HCT116 (cell line): ENCODE data around the gene NALF2. TPM values are rescaled to one million over a fixed set of nuclear protein-coding genes. Genes with fewer than 3 reads are reported as not detected.

ENCODE experiments used
- ATAC-seq: fragments of 200-7000 bp; cut with Tn5 transposase; 2 replicates; pipeline ENCODE4 v1.9.1; 2020; ENCODE audit warnings: mild to moderate bottlenecking, moderate library complexity
- BruUV-seq: library from RNA; stranded (reverse); fragments of 400-500 nt; replicated peaks from 2 replicates; lab custom pipeline; 2021; lab: Mats Ljungman, UMichigan
- CTCF ChIA-PET: fragments of 300-600 bp; sonication (Branson Sonifier 250); formaldehyde crosslinking; loops from one replicate; lab custom pipeline; 2021; ENCODE audit warnings: antibody characterized with exemption; lab: Charles Lee
- POLR2A ChIA-PET: fragments of 300-600, 350-600 bp; sonication (Branson Sonifier 250); formaldehyde crosslinking; loops from one replicate; lab custom pipeline; 2021; ENCODE audit warnings: antibody characterized with exemption; lab: Charles Lee
- RAD21 ChIA-PET, 2 experiments: fragments of 300-600 bp; sonication (Branson Sonifier 250); formaldehyde crosslinking; loops; one replicate each; lab custom pipeline; 2023; ENCODE audit warnings: low total read pairs in 2 of 2; ENCODE audit not compliant: uncharacterized antibody in 2 of 2, unreplicated experiment in 2 of 2, low non-redundant PET in 1 of 2; lab: Charles Lee
- DNase-seq: peaks from one replicate; pipeline ENCODE4 v3.0.0-alpha.2; 2010; ENCODE audit warnings: low read depth, low spot score
- H2AFZ ChIP-seq: fragments of 200-600 bp; shearing (Covaris generic), sonication (generic); 2 replicates; pipeline ENCODE4 v1.6.1; 2017; ENCODE audit warnings: low read depth, mixed run types, mixed read lengths, antibody characterized with exemption, low read length; ENCODE audit not compliant: poor library complexity, severe bottlenecking
- H3K27ac ChIP-seq: 2 replicates; pipeline ENCODE4 v1.5.1; 2012; ENCODE audit warnings: low read depth, low read length
- H3K27me3 ChIP-seq: fragments of 200-600 bp; sonication (generic); 2 replicates; pipeline ENCODE4 v1.6.1; 2016; ENCODE audit warnings: mixed run types, low read length, mixed read lengths; ENCODE audit not compliant: insufficient read depth
- H3K36me3 ChIP-seq, 2 experiments: fragments of 200-500 bp in 1 of 2; fragments of 200-600 bp in 1 of 2; sonication (Bioruptor generic) in 1 of 2; sonication (generic) in 1 of 2; 2 replicates each; pipeline versions ENCODE4 v1.5.1 to v1.6.1; 2014 to 2016; ENCODE audit warnings: low read length in 2 of 2, inconsistent platforms in 1 of 2, mixed read lengths in 1 of 2, mixed run types in 1 of 2; ENCODE audit not compliant: insufficient read depth in 2 of 2, control insufficient read depth in 1 of 2
- H3K4me1 ChIP-seq, 2 experiments: fragments of 200-600 bp in 1 of 2; sonication (generic) in 1 of 2; 2 replicates each; pipeline versions ENCODE4 v1.5.1 to v1.6.1; 2012 to 2017; ENCODE audit warnings: low read length in 2 of 2, inconsistent platforms in 1 of 2, mild to moderate bottlenecking in 1 of 2, mixed read lengths in 1 of 2, mixed run types in 1 of 2, moderate library complexity in 1 of 2; ENCODE audit not compliant: insufficient read depth in 2 of 2, control insufficient read depth in 1 of 2
- H3K4me2 ChIP-seq: fragments of 200-600 bp; sonication (generic); 2 replicates; pipeline ENCODE4 v1.6.1; 2017; ENCODE audit warnings: mixed run types, low read length, mixed read lengths
- H3K4me3 ChIP-seq, 2 experiments: fragments of 200-600 bp in 1 of 2; sonication (generic) in 1 of 2; replicated peaks in 1 of 2; 2 replicates each; pipeline ENCODE4 v1.5.1; 2011 to 2016; ENCODE audit warnings: low read length in 2 of 2, control low read depth in 1 of 2, low read depth in 1 of 2, mild to moderate bottlenecking in 1 of 2, mixed read lengths in 1 of 2, mixed run types in 1 of 2
- H3K79me2 ChIP-seq: fragments of 200-600 bp; sonication (generic); 2 replicates; pipeline ENCODE4 v1.6.1; 2017; ENCODE audit warnings: mild to moderate bottlenecking, mixed run types, low read length, moderate library complexity, mixed read lengths; ENCODE audit not compliant: insufficient read depth
- H3K9ac ChIP-seq: fragments of 200-600 bp; sonication (generic); 2 replicates; pipeline ENCODE4 v1.6.1; 2016; ENCODE audit warnings: low read length, mixed read lengths
- H3K9me2 ChIP-seq: fragments of 200-600 bp; sonication (generic), shearing (Covaris generic); 2 replicates; pipeline ENCODE4 v1.6.1; 2017; ENCODE audit warnings: mixed run types, mild to moderate bottlenecking, moderate library complexity; ENCODE audit not compliant: insufficient read depth
- H3K9me3 ChIP-seq, 2 experiments: fragments of 200-500 bp in 1 of 2; fragments of 200-600 bp in 1 of 2; sonication (Bioruptor generic) in 1 of 2; sonication (generic) in 1 of 2; 2 replicates each; pipeline ENCODE4 v1.6.1; 2014 to 2017; ENCODE audit warnings: low read length in 2 of 2, mixed read lengths in 2 of 2, inconsistent platforms in 1 of 2, low read depth in 1 of 2, mild to moderate bottlenecking in 1 of 2, mixed run types in 1 of 2, moderate library complexity in 1 of 2; ENCODE audit not compliant: control insufficient read depth in 1 of 2, insufficient read depth in 1 of 2
- H4K20me1 ChIP-seq: fragments of 200-600 bp; sonication (generic), shearing (Covaris generic); 2 replicates; pipeline ENCODE4 v1.6.1; 2017; ENCODE audit warnings: mixed run types, mild to moderate bottlenecking, moderate library complexity; ENCODE audit not compliant: insufficient read depth
- CBX3 ChIP-seq: IDR thresholded peaks from 2 replicates; pipeline ENCODE4 v1.6.1; 2012; ENCODE audit warnings: low read depth
- ELF1 ChIP-seq: IDR thresholded peaks from 2 replicates; pipeline ENCODE4 v1.6.1; 2012; ENCODE audit warnings: low read depth, borderline replicate concordance
- EZH2 ChIP-seq: fragments of 200-600 bp; sonication (generic); IDR thresholded peaks from 2 replicates; pipeline ENCODE4 v1.6.1; 2017; ENCODE audit warnings: antibody characterized with exemption, mixed run types
- EZH2phosphoT487 ChIP-seq: fragments of 200-600 bp; IDR thresholded peaks from 2 replicates; pipeline ENCODE4 v1.6.1; 2018; ENCODE audit warnings: antibody characterized with exemption, borderline replicate concordance
- FOSL1 ChIP-seq: IDR thresholded peaks from 2 replicates; pipeline ENCODE4 v1.6.1; 2012; ENCODE audit warnings: low read depth
- POLR2A ChIP-seq: IDR thresholded peaks from 2 replicates; pipeline ENCODE4 v1.7.0; 2011; ENCODE audit warnings: borderline replicate concordance; ENCODE audit not compliant: insufficient read depth, insufficient read length; ENCODE audit errors: extremely low read depth
- POLR2AphosphoS5 ChIP-seq: IDR thresholded peaks from 2 replicates; pipeline ENCODE4 v1.6.1; 2011; ENCODE audit warnings: mild to moderate bottlenecking, low read depth, low read length, moderate library complexity
- RAD21 ChIP-seq: IDR thresholded peaks from 2 replicates; pipeline ENCODE4 v1.6.1; 2012; ENCODE audit warnings: low read depth, mild to moderate bottlenecking
- SP1 ChIP-seq: IDR thresholded peaks from 2 replicates; pipeline ENCODE4 v1.6.1; 2012; ENCODE audit warnings: low read depth
- YY1 ChIP-seq: IDR thresholded peaks from 2 replicates; pipeline ENCODE4 v1.6.1; 2011; ENCODE audit warnings: low read length, low read depth, moderate library complexity, mild to moderate bottlenecking; ENCODE audit not compliant: insufficient replicate concordance; ENCODE audit errors: extremely low read depth
- ZFX ChIP-seq: fragments of 450-650 bp; IDR thresholded peaks from 2 replicates; pipeline ENCODE4 v1.6.1; 2017
- intact Hi-C: fragments of 100-400 bp; cut with micrococcal nuclease; formaldehyde crosslinking; loops from 2 replicates; pipeline ENCODE4 v1.10.0; 2022
- total RNA-seq: library from RNA; stranded (reverse); gene quantifications from one replicate; pipeline ENCODE4 v1.2.1, GENCODE V29; 2021; ENCODE audit not compliant: unreplicated experiment
- TF ChIP-seq, protein P1 (sequence below): IDR thresholded peaks from 2 replicates; pipeline ENCODE4 v1.6.1; 2012; ENCODE audit warnings: low read depth
- TF ChIP-seq, protein P2 (sequence below): IDR thresholded peaks from 2 replicates; pipeline ENCODE4 v1.6.1; 2012

The NALF2 gene
- total RNA-seq, 1 experiment from 2014 or later: 8.7 TPM

DNA sequence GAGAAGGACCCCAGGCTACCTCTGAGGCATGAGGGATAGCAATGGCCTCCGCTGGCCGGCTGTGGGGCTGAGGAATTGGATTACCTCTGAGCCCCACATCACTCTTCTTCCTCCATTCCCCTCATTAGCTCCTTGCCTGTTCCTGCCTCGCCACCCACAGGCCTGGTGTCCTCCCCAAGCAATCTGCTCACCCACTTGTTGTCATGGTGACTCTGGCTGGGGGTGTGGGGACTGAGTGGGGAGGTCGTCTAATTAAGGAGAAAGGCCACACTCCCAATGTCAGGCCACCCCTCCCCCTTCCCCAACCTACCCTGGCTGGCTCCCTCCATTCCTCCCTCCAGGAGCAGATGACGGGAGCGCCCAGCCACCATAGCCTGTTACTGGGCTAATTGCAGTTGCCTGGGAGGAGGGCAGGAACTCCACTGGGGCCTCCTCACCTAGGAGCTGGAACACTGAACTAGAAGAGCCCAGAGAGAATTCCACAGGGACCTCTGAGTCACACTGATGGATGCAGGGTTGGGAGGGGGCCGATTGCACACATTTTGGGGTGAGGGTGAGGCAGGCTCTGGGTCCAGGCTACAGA lies 20.7 kb downstream of the NALF2 start (continued):
- TF ChIP-seq, protein P1, sequence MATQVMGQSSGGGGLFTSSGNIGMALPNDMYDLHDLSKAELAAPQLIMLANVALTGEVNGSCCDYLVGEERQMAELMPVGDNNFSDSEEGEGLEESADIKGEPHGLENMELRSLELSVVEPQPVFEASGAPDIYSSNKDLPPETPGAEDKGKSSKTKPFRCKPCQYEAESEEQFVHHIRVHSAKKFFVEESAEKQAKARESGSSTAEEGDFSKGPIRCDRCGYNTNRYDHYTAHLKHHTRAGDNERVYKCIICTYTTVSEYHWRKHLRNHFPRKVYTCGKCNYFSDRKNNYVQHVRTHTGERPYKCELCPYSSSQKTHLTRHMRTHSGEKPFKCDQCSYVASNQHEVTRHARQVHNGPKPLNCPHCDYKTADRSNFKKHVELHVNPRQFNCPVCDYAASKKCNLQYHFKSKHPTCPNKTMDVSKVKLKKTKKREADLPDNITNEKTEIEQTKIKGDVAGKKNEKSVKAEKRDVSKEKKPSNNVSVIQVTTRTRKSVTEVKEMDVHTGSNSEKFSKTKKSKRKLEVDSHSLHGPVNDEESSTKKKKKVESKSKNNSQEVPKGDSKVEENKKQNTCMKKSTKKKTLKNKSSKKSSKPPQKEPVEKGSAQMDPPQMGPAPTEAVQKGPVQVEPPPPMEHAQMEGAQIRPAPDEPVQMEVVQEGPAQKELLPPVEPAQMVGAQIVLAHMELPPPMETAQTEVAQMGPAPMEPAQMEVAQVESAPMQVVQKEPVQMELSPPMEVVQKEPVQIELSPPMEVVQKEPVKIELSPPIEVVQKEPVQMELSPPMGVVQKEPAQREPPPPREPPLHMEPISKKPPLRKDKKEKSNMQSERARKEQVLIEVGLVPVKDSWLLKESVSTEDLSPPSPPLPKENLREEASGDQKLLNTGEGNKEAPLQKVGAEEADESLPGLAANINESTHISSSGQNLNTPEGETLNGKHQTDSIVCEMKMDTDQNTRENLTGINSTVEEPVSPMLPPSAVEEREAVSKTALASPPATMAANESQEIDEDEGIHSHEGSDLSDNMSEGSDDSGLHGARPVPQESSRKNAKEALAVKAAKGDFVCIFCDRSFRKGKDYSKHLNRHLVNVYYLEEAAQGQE: no peak
- no peak for TF ChIP-seq SP1
- TF ChIP-seq EZH2phosphoT487: no peak
- no peak for TF ChIP-seq CBX3
- TF ChIP-seq ELF1: no peak
- TF ChIP-seq ZFX: no peak
- TF ChIP-seq, protein P2, sequence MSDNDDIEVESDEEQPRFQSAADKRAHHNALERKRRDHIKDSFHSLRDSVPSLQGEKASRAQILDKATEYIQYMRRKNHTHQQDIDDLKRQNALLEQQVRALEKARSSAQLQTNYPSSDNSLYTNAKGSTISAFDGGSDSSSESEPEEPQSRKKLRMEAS: no peak

DNA sequence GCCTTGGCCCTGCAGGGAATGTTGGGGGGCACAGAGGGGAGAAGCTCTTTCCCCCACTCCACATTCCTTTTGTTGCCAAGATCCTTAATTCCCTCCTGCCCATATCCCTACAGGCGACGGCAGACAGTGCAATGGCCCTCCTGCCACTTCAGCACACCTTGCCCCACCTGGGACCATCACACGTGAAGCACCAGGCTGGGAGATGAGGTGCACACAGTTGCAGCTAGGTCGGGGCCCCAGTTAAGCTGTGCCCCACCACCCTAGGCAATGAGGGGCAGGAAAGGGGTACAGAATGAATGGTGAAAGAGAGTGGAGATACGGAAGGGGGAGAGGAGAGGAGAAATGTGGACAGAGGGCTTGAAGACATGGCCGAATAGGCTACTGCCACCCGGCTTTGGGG lies 26.2 kb downstream of the NALF2 start:
- Histone ChIP-seq H3K9me2 (no peaks in the 10 kb centered on the region), H3K9ac (no peak overlapping the region), H2AFZ (no peak overlapping the region), H3K27me3 (no peaks in the 10 kb centered on the region), H3K79me2 (no peaks in the 10 kb centered on the region), H3K9me3 (no peaks in the 10 kb centered on the region), H3K27ac (no peak overlapping the region), H4K20me1 (no peaks in the 10 kb centered on the region), H3K4me1 (no peaks in the 10 kb centered on the region), H3K4me2 (no peak overlapping the region), H3K36me3 (no peaks in the 10 kb centered on the region), H3K4me3 (no peak overlapping the region)
- no peak for DNase-seq
- TF ChIP-seq CBX3: no peak
- TF ChIP-seq POLR2A: no peak
- no peak for TF ChIP-seq EZH2
- TF ChIP-seq, protein P1: no peak
- TF ChIP-seq POLR2AphosphoS5: no peak
- TF ChIP-seq ZFX: no peak
- no peak for TF ChIP-seq ELF1
- no peak for TF ChIP-seq YY1
- TF ChIP-seq RAD21: no peak
- no peak for TF ChIP-seq EZH2phosphoT487
- no peak for TF ChIP-seq FOSL1
- ChIA-PET RAD21 (no interaction called here), CTCF (no interaction called here), POLR2A (no interaction called here)
- BruUV-seq: no TSS peak
- intact Hi-C loops: no loop called here
- ATAC-seq: no peak
